Activated CD8-positive, alpha-beta memory T cell treated with anti-CD3 and anti-CD28 coated beads, Interleukin-2, amount 50 U/mL, for 24 hours (primary cell): ENCODE data around the gene PRDX4.
"Not testable (repeated sequence)": the region's sequence is repeated elsewhere in the genome, so short reads cannot be mapped to it uniquely, and the experiment has no call there.

Source experiments
- DNase-seq: peaks from one replicate; pipeline ENCODE4 v3.0.0-alpha.2; 2020; ENCODE audit errors: extremely low read depth

PRDX4 gene

DNA sequence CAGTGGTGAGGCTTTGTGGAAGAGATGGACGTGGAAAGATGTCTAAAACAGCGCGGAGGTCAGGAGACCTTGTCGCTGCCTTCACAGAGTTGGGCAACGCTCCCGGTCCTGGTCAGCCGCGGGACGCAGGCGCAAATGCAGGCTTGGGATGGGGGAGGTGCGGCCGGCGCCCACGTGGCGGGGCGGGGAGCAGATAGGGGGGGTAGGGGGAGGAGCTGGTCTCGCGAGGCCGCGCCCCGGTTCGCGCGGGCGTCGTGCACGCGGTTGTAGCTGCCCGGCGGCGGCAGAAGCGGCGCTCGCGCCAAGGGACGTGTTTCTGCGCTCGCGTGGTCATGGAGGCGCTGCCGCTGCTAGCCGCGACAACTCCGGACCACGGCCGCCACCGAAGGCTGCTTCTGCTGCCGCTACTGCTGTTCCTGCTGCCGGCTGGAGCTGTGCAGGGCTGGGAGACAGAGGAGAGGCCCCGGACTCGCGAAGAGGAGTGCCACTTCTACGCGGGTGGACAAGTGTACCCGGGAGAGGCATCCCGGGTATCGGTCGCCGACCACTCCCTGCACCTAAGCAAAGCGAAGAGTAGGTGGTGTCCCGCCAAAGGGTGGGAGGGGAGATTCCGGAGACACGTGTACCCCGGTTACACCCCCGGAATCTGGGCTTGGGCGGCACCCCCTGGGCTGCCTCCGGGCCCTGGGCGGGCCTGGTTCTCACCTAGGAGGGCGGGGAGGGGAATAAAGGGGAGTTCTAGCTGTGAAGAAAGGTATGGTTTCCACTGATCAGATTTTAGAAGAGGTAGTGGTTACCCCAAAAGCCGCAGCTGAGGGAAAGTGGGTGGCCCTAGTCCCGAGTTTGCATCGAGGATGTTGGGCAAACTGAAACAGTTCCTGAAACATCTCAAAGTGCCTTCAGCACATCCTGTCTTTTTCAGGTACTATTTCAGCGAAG lies at the start of gene PRDX4:
Gene PRDX4, plus strand, starts transcription at position 255 of the 939 bp plus-strand sequence. Its CDS starts 78 bp downstream, at position 333.
- DNase-seq: peak; percentile 51

DNA sequence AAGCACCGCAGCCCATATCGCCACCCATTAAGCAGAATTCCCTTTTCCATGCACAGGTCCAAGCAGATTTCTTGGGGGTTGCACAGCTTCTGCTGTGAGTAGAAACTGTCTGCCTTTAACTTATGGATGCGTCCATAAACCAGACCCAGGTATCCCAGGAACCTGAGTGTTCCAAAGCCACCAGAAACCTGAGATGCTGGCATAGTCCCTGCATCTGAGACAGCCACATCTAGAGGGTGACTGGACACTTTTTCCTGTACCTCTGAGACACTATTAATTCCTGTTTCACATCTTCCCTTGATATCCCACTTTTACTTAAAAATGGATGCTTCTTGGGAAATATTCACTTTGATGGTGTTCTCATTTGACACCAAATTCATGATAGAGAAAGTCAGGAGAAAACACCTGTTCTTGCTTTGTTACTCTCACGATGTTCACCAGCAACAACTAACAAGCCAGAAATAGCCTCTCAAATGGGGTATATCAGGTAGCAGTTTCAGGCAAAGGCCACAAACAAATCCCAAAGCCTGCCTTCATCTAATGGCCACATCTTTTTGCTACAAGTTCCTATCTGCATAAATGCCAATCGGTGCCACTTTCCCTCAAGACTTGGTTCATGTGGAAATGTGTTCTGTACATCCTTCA lies 45.5 kb upstream of the PRDX4 start:
- DNase-seq: no peak

DNA sequence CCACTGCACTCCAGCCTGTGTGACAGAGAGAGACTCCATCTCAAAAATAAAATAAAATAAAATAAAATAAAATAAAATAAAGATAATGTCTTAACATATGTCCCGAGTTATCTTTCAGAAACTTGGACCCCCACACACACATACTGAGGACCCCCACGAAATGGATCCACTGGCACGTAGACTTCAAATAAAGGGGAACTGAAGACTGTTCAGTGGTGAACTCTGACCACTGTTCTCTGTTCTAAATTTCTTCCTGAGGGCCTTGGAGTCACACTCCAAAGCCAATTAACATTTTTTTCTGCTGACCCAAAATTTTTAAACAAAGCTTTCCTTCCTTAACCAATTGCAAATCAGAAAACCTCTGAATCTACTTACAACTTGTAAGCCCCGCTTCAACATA lies 43.5 kb upstream of the PRDX4 start:
- DNase-seq: no peak

DNA sequence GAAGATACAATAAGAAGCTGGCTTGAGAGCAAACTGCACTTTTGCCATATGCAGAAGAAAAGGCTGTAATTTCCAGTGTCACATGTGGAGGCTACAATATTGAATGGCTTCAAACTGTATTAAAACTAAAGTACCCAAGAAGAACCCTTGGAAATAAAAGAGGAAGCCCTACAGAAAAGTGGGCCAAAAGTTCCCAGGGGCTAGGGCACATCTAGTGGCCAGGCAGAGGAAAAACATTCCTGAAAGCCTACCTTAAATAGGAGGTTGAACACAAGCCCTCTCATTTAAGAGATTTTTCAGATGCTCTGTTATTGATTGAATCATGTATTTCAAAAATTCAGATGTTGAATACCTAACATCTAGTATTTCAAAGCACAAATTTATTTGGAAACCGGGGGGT lies 40.6 kb upstream of the PRDX4 start:
- DNase-seq: no peak

DNA sequence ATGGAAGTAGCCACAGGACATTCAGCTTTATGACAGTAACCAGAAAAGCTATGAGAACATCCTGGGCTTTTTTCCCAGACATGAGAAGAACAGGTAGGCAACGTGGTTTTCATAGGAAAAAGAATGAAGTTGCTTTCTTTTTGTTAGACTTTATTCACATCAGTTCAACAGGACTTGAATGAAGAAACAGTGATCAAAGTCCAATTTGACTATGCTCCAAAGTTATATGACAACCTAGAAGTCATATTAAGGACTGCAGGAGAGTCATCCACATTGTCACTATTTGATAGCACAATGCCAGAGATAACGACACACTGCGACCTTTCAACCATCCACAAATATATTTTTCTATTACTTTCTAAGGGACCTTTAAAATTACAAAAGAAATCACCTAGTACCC lies 39.2 kb upstream of the PRDX4 start:
- DNase-seq: no peak

DNA sequence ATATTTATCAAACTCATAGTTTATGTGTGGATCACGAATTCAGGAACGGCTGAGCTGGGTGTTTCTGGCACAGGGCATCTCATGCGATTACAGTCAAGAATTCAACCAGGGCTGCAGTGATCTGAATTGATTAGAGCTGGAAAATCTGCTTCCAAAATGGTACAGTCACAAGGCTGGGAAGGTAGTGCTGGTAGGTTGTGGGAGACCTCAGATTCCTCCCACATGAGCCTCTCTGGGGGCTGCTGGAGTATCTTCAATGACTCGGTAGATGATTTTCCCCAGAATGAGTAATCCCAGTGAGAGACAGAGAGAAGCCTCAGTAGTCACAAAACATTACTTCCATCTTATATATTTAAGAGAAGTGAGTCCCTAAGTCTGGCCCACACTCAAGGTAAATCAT lies 36.2 kb upstream of the PRDX4 start:
- DNase-seq: no peak

DNA sequence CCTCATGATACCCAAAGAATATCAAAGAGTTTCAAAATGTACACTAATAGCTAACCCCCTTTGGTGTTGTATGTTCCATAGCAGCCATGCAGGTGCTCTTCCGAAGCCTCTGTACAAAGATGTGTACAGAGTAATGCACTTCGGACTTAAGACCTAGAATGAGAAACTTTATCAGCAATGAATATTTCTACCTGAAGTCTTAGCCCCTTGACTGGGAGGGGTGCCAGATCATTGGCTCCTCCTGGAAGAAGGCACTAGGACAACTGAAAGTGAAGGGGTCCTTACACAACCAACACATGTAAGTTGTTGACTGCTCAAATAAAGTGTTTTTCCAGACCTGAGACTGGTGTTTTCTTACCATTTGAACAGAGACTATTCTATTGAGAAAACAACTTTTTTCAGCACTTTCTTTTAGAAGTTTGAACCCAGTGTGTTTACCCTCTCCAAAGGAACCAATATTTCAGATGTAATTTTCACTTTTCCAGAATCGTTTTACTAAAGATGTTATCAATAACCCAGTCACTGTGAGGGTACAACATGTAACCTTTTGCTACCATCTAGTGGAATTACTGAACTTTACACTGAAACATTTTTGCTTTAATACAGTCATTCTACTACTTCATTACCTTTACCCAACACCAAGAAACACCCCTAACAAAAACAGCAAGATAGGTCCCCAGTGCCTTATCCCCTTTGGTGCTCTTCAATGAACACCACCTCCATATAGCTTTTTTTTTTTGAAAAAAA lies 33.3 kb upstream of the PRDX4 start:
- DNase-seq: no peak

DNA sequence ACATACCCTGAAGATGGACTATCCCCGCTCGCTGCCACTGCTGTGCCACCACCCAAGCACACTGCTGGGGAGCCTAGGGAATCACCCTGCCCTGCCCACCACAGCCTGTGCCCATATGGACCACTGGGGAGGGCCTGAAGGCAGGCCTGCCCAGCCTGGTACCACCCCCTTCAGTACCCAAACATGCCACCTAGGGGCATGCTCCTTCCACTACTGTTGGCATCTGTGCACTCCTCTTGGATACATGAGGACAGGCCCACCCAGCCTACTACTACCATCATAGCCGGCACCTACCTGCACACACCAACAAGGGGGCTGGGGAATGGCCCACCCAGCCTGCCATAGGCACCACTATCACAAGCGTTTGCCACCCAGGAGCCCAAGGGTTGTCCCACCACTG lies 30.1 kb upstream of the PRDX4 start:
- DNase-seq: no peak

DNA sequence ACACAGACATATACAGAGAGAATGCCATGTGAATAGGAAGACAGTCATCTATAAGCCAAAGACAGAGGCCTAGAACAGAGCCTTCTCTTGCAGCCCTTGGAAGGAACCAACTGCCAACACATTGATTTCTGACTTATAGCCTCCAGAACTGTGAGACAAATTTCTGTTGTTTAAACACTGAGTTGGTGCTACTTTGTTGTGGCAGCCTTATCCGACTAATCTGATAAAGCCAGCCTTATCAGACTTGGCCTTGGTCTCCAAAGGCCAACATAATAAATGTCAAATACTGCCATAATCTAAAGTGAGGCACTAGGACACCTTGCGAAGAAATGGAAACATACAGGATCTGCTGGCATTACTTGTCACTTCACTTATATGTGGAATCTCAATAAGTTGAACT lies 24.3 kb upstream of the PRDX4 start:
- no peak for DNase-seq

DNA sequence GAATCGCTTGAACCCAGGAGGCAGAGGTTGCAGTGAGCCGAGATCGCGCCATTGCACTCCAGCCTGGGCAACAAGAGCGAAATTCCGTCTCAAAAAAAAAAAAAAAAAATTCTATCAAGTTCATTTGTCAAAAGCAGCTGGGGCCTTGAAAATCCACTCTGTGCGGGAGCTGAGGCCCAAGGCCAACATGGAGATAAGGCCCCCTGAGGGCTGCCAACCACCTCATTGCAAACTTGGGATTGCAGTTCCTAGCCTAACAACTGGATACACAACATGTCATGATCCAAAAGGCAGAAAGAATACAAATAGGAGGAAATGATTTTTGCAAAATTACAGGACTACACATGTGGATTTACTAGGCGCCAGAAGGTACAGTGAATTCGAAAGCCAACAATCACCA lies 22.5 kb upstream of the PRDX4 start:
- no peak for DNase-seq

DNA sequence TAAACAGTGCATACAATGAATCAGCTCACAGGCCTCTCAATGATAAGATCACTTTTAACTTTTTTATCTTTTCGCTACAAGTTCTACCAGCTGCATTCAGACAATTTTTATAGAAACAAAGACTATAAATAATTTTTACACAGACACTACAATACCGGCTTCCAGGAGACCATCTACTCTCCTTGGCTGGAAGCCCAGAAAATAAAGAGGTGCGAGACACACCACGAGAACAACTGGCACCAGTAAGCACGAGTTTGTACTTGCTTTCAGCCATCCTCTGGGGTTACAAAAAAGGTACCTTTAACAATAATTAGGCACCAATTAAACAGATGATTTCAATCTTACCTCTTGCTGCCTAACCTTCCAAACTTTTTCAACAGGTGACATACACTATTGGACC lies 11.2 kb upstream of the PRDX4 start:
- DNase-seq: no peak

DNA sequence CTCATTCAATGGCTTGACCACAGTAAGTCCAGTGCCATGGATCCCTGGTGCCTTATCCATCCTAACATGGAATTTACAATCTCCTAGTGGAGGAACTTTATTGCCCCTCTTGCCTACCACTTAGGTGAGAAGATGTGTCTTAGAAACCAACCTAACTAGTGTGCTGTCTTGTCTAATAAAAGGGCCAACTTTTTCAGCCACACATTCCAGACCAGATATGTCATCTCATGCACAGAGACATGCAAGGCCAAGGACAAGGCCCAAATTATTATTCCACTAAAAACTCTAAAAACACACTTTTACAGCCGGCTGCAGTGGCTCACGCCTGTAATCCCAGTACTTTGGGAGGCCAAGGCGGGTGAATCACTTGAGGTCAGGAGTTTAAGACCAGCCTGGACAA lies 10.6 kb upstream of the PRDX4 start:
- no peak for DNase-seq

DNA sequence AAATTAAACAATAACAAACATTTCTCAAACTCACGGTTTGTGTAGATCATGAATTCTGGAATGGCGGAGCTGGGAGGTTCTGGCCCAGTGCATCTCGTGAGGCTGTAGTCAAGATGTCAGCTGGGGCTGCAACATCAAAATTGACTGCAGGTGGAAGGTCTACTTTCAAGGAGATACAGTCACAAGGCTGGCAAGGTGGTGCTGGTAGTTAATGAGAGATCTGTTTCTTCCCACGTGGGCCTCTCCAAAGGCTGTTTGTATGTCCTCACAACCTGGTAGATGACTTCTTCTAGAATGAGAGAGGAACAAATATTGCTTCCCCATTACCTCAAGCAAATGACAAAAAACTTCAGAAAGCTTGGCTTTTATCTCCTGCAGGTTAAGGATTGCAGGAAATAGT lies 8.0 kb upstream of the PRDX4 start:
- DNase-seq: no peak

DNA sequence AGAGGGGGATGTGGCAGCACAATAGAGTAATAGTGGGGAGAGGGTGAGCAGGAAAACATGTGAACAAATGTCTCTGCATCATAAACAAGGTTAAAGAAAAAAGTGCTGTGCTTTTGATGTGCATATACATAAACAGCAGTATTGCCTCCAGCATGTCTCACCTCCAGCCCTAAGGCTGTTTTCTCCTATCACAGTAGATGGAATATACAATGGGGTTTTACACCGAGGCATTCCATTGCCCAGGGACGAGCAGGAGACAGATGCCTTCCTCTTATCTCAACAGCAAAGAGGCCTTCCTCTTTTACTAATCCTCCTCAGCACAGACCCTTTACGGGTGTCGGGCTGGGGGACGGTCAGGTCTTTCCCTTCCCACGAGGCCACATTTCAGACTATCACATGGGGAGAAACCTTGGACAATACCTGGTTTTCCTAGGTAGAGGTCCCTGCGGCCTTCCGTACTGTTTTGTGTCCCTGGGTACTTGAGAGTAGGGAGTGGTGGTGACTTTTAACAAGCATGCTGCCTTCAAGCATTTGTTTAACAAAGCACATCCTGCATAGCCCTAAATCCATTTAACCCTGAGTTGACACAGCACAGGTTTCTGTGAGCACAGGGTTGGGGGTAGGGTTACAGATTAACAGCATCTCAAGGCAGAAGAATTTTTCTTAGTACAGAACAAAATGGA lies 7.1 kb upstream of the PRDX4 start:
- DNase-seq: not testable (repeated sequence)

DNA sequence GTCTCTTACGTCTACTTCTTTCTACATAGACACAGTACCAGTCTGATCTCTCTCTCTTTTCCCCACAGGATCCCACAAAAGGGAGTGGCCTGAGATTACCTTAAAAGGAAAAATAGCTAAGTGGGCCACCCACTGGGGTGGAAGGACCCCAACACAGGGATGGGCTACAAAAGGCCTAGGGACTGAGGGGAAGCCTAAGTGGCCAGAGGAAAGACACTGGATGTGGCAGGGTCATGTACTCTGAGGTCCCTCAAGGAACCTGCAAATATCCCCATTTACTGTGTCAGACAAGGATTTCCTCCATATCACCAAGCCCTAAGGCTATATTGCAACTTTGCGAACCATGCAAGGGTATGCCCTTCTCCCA lies 6.5 kb upstream of the PRDX4 start:
- DNase-seq: no peak

DNA sequence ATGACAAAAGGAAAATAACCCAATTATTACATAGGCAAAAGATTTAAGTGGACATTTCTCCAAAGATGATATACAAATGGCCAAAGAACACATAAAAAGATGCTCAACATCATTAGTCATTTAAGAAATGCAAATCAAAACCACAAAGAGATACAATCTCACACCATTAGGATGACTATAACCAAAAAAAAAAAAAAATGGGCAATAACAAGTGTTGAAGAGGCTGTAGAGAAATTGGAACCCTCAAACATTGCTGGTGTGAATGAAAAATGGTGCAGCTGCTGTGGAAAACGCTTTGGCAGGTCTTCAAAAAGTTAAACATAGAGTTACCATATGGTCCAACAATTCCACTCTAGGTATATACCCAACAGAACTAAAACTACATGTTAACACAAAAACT lies 5.6 kb upstream of the PRDX4 start:
- no peak for DNase-seq

DNA sequence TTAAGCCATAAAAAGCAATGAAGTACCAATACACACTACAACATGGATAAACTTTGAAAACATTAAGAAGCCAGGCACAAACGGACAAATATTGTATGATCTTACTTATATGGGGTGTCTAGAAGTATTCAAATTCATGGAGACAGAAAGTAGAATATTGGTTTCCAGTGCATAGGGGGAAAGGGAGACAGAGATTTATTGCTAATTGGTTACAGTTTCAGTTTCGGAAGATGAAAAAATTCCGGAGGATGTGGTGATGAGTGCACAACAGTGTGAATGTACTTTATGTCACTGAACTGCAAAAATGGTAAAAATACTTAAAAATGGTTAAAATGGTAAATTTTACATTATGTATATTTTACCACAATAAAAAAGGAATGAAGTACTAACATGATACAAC lies 5.1 kb upstream of the PRDX4 start:
- DNase-seq: no peak

DNA sequence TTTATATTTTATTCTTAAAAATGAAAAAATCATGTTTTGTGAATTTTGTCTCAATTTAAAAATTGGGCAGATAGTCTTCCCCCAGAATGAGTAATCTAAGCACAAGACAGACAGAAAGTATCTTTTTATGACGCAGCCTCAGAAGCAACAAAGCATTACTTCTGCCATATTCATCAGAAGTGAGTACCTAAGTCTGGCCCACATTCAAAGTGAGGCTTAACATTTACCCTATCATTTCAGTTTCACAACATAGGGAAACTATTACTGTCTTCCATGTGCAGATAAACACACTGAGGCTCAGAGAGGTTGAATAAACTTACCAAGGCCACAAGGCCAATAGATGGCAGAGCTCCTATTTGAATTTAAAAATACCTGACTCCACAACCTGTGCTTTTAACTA lies 4.4 kb upstream of the PRDX4 start:
- DNase-seq: no peak

DNA sequence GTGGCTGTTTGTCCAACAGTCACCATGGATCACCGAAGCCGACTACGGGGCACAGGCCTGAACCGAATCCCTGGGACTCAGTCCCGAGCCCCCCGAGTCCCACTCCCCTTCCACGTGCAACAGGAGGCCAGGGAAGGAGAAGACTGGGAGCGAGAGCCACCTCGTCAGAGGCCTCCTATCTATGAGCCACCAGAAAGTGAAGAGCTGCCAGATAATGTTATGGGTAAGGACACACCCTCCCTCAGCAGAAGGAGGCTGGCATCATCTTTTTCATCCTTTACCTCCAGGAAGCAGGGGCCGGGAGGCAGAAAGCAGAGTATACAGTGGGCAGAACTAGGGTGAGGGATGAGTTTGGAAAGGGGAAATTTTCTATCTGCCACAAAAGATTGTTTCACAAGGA lies 2.8 kb upstream of the PRDX4 start:
- no peak for DNase-seq

DNA sequence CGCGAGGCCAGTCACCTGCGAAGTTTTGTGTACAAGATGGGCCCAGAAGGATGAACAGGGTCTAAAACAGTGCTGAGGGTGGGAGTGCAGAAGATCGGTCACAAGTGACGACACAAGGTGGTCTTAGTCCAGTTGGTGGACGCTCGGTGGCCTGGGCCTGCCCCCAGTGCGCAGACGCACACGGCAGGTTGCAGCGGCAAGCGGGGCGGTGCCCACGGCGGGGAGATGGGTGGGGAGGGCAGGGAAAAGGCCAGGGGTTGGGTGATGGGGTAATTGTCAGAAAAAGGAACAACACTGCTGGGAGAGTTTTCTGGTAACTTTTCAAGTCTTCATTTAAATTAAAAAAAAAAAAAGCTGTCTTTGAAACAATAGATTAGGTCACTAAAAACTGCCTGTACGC lies 1.0 kb upstream of the PRDX4 start:
- no peak for DNase-seq

DNA sequence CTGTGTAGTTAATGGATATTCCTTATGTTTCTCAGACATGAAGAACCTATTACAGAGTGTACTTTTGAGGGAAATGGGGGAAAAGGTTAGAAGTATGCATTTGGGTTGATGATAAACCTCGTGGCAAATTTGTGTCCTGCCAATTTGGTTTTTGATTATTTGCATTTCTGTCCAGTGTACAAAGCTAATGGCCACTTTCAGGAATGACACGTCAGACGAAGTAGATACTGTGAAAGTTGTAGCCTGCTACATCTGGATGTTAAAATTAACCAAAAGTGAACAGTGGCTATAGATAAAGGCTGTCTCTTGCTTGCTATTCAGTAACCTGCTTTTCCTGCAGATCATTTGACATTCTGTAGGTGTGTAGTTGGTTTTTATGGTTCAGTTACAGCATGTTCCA lies 1.0 kb downstream of the PRDX4 start:
- DNase-seq: no peak

DNA sequence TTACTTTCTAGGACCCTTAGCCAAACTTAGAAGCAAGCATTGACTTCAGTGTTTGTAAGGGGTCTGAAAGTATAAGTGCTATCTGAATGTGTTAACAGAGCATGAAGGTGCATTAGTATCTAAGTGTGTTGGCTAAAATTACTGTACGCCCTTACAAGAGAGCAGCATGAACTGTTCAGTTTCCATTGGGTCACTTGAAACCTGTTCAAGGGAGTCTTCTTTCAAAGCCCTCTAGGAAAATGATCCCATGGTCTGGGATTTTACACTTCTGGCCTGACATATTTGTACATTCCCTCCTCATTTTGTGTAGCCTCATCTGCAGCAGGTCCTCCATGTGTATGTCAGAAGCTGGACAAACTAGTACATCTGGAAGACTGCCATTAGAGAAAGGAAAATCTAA lies 3.2 kb downstream of the PRDX4 start:
- no peak for DNase-seq
